HS-27A (cell line): ENCODE measurements around the gene KRTAP20-1.

Source experiments
- DNase-seq: peaks from one replicate; pipeline ENCODE4 v3.0.0-alpha.2; 2012; ENCODE audit warnings: low read depth, missing footprints

Gene KRTAP20-1, protein sequence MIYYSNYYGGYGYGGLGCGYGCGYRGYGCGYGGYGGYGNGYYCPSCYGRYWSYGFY

DNA sequence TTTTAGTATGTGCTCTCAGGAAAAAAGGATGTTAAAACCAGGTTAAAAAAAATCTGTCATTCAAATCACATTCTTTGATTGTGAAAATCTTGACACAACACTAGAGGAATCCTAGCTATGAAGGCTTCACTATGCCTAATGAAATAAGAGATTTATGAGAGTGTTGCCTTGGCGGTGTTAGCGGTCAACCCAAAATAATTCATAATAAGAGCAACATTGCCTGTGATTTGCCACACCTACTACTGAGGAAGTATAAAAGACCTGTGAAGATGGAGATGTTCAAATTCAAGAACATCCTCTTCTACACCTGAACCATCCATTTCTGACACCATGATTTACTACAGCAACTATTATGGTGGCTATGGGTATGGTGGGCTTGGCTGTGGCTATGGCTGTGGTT lies at the start of gene KRTAP20-1:
KRTAP20-1 (plus strand) TSS at position 301 of the 400 bp plus-strand sequence; CDS start at position 331, 30 bp downstream.
- no peak for DNase-seq

DNA sequence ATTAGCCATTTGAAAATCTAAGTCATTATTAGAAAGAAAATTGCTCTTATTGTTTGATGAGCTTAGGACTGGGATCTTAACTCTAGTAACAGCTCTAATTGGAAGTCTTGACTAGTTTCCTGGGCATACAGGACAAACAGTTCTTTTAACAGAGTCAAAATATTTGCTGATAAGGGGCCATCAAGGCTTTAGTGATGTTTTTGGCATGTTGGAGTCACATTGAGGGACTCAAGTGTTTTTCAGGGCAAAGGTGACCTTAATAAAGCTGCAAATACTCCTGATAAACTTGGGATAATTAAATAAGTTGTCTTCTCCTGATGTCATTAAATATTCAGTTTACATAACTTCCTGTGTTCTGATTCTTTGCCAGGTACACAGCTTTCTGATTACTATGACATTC lies 48.6 kb upstream of the KRTAP20-1 start:
- DNase-seq = no peak

DNA sequence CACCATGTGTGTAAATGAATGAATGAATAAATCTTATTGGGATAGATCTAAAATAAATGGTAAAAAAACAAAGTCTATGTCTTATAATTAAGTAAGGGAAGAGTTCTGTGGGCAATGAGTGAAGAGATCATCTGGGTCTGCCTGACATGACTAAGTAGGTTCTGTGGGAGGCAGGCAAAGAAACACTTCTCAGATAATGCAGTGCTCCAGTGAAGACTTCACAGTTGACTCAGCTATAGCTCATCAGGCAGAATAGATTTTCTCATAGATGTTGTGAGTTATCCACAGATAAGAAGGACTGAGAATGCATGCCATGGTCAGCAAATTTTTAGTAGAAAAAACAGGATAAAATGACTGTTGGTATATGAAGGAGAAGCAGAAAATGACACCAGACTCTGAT lies 38.5 kb upstream of the KRTAP20-1 start:
- no peak for DNase-seq

DNA sequence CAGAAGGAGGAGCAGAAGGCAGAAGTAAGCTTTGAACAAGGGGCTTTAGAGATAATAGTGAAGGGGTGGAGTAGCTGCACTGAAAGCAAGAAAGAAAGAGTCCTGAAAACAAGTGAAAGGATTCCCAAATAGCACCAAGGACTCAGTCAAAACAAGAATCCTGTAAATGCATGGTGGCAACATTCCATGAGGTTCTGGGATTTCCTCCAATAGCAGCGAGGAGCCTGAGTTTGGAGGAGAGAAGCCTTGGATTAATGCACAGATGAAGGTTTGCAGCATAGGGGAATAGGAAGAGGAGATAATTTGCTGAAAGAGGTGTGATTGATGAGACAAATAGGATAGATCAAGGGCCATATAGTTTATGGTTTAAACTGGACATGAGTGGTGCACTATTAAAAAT lies 36.9 kb upstream of the KRTAP20-1 start:
- no peak for DNase-seq

DNA sequence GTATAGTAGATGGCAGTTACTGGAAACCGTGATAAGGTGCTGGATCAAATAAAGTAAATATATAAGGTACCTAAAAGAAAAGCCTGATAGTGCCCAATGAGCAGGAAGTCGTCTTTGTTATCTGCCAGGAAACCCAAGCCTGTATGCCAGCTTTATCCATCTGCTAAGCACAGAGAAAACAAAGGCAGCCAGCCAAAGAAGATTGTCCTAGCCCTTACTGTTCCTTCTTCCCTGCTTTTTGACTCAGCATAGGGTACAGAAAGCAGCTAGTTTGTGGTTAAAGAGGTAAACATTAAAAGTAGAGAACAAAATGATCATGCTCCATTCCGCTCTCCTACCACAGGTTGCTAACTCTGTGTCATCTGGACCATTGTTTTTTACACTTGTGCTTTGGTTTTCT lies 36.1 kb upstream of the KRTAP20-1 start:
- DNase-seq = no peak

DNA sequence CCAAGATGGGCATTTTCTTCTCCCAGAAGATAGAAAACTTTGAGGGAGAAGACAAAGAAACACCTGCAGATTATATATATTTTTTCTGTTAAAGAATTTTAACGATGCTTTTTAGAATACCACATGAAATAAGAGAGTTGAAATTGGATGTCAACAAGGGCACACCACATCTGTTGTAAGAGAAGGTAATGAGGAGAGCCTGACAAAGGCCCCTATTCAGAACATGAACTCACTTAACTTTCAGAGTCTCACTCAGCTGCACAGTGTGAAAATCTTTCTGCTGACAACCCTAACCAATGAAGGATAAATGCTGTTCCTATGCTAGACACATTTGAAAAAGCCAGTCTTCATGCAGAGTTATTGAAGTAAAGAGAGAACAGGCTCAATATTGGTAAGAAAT lies 33.4 kb upstream of the KRTAP20-1 start:
- DNase-seq = no peak

DNA sequence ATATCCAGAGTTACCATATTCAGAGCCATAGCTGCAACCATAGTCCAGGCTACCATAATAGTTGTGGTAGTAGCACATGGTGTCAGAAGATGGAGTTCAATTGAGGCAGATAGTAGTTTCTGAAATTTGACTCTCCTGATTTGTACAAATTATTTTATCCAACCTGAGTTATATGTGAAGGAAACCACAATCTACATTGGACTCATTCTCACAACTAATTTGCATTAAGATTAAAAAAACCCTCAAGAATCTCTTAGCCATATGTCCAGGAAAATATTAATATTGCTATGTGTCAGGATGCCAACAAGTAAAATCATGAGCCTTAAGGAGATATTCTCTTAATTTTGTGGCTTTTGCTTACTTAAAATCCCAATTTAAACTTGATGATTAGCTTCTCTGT lies 25.9 kb upstream of the KRTAP20-1 start, which contains the start of gene KRTAP22-2:
KRTAP22-2 (minus strand) TSS at position 101 of the 400 bp plus-strand sequence.
- DNase-seq = no peak

DNA sequence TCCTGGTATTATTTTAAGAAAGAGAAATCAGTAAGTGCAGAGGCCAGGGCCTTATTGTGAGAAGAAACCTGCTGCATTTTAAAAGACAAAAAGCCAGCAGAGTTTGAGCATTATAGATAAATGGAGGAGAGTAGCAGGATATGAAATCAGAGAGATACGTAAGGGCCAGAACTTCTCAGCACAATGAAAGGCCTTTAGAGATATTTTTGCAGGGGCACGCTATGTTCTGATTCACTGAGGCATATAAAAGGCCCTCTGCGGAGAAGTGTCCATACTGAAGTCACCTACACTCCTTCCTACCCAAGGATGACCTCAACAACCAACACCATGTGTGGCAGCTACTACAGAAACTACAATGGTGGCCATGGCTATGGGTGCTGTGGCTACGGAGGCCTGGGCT lies 24.1 kb upstream of the KRTAP20-1 start, which contains the start of gene KRTAP6-3:
KRTAP6-3 (plus strand) TSS at position 301 of the 400 bp plus-strand sequence; CDS start at position 307, 6 bp downstream.
- DNase-seq = no peak

DNA sequence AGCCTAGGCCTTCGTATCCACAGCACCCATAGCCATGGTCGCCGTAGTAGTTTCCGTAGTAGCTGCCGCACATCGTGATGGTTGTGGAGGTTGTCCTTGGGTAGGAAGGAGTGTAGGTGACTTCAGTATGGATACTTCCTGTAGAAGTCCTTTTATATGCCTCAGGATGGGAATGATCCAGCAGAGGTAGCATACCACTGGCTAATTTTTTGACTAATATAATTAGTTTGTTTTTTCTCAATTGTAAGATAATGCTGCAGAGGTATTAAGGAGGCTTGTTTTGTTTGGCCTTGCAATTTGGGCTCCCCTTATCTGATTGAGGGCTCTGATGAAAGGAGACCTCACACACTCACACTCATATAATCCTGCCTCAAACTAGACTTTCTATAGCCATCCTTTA lies 17.4 kb upstream of the KRTAP20-1 start, which contains the start of gene KRTAP6-2:
KRTAP6-2 (minus strand) TSS at position 101 of the 400 bp plus-strand sequence; CDS start at position 73, 28 bp downstream.
- DNase-seq = no peak

DNA sequence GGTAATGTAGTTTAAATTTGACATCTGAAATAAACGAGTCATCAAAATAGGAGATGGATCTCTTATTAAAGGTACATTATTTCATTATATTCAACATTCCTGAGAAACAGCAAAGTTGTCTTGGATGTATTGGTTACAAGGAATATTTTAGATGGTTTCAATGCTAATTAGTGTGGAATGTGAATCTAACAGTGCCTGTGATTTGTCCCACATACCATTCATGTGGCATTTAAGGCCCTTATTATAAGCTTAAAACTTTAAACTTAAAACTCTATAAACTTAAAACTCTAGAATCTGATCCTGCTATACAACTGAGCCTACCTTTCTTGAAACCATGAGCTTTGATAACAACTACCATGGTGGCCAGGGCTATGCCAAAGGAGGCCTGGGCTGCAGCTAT lies 15.4 kb upstream of the KRTAP20-1 start, which contains the start of gene KRTAP22-1:
KRTAP22-1 (plus strand) TSS at position 301 of the 400 bp plus-strand sequence.
- DNase-seq = no peak

DNA sequence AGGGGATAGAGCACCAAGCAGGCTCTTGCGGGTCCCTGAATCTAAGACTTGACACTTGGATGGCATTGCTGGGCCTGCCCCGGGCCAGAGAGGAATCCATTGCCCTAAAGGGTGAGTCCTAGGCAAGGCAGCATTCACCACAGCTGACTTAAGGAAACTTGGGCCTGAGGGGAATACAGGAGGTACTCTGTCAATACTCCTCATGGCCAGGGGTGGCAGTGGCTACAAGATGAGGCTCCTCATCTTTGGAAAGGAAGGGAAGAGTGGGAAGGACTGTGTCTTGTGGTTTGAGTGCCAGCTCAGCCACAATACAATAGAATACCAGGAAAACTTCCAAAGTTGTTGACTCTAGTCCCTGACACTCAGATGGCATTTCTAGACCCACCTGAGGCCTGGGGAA lies 10.3 kb upstream of the KRTAP20-1 start:
- DNase-seq = no peak

DNA sequence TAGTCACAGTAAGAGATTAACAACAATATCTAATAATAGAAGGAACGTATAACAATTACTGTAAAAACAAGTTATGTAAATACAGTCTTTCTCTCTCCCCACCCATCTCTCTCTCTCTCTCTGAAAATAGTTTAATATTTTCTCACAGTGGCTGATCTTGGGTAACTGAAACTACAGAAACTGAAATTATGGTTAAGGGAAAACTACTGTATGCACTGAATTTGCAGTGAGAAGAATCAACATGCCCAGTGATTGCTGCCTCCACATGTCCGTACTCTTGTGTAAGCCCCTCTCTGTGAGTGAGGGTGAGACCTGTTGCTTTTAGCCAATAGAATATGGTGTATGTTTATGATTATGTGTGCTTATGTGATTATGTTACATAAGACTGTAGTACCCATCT lies 4.1 kb upstream of the KRTAP20-1 start:
- DNase-seq = no peak

DNA sequence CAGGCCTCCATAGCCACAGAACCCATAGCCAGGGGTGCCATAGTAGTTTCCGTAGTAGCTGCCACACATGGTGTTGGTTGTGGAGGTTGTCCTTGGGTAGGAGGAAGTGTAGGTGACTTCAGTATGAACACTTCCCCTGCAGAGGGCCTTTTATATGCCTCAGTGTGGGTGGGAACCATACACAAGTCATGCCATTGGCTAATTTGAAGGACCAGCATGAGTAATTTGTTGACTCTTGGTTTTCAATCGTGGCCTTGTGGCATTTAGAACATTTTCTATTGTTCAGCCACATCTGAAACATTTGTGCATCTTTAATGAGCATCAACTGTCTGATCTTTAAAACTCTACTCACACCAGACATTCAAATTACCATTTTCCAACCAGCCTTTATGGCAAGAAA lies 2.4 kb upstream of the KRTAP20-1 start, which contains the start of gene KRTAP6-1:
KRTAP6-1 (minus strand) TSS at position 95 of the 400 bp plus-strand sequence; CDS start at position 69, 26 bp downstream.
- DNase-seq = no peak

DNA sequence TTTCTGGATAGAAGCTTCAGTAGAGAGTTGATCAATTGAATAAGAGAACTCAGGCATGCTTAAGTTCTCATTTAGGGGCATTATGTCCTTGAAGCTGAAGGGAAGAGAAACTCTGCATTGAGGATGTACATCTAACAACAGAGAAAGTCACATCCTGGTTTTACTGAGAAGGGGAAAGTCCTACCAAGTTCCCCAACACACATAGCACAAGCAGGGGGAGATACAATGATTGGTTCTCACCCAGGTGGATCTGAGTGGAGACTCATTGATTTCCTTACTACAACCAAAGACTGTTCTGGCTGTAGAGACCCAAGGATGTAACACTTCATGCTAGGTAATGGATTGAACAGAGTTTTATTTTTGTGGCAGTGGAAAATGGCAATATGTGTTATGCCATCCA lies 1.0 kb upstream of the KRTAP20-1 start:
- DNase-seq = no peak

DNA sequence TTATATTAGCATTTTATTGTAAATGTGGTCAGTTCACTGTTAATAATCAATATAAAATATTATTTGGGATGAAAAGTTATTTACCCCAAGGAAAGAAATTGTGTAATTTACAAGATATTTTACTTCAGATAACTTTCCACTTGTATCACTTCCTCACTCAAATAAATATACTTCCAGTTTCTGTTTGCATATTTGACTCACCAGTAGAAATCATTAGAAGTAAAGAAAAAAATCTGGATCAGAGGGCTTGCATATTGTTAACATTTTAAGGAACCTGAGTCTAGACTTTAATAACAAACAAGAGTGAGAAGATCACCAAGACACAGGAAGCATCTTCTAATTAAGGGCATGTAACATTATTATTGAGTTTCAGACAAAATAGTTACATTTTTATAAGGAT lies 3.9 kb downstream of the KRTAP20-1 start:
- DNase-seq = no peak

DNA sequence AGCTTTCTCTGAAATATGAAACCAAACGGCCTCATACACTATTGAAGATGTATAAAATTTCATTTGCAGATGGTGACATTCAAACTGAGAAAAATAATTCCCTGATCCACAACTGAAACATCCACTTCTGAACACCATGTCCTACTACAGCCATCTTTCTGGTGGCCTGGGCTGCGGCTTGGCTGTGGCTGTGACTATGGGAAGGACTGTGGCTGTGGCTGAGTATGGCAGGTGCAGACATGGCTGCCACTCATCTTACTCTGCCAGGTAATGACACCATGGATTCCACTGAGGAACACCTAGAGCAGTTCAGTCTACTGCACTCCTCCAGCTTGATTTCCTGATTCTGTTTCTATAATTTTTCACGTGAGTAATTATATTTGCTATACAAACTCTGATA lies 4.3 kb downstream of the KRTAP20-1 start, which contains the start of gene KRTAP20-4:
KRTAP20-4 (plus strand) TSS at position 106 of the 400 bp plus-strand sequence.
- DNase-seq = no peak

DNA sequence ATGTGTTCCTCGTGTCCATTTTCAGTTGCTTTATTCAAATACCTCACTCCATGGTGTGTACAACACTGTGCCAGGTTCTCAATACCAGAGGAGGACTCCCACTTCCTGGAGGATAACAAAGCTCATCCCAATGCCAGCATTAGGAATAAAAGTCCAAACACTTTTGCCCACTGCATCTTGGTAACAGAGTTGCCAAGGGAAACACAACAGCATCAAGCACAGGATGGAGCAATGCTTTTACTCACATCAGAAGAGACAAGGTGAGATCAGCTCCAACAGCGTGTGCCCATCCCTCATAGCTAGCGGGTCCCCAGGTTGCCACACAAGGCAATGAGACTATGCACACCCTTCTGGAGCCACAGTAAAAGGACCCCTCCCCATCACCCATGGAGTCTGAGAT lies 7.1 kb downstream of the KRTAP20-1 start:
- no peak for DNase-seq

DNA sequence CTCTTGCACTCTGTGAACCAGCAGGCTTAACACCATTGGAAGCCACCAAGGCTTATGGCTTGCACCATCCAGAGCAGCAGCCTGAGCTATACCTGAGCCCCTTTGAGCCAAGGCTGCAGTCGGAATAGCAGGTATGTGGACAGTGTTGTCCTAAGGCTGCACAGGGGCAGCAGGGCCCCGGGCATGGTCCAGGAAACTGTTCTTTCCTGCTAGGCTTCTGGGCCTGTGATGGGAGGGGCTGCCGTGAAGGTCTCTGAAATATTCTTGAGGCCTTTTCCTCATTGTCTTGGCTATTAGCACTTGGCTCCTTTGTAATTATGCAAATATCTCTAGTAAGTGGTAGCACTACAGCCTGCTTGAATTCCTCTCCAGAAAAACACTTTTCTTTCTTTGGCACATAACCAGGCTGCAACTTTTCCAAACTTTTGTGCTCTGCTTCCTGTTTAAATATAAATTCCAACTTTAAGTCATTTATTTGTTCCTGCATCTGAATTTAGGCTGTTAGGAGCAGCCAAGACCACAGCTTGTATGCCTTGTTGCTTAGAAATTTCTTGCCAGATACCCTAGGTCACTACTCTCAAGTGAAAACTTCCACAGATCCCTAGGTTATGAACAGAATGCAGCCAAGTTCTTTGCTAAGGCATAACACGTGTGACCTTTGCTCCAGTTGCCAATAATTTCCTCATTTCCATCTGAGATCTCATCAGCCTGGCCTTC lies 9.4 kb downstream of the KRTAP20-1 start:
- no peak for DNase-seq

DNA sequence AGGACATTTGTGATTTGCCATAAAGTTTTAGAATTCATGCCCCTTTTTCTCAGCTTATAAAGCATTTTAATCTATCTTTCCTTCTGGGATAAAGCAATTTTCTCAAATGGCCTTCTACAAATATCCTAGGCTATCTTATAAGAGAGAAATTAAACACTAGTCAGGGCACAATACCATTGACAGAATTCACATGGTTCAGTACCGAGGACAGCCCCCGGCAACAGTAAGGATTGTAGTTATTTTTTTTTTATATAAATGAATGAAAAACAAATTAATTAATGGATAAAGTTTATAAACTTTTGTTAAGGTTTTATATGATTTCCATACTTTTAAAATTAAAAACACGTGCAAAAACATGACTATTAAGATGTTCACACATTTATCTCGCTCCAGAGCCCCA lies 11.9 kb downstream of the KRTAP20-1 start:
- DNase-seq = no peak

DNA sequence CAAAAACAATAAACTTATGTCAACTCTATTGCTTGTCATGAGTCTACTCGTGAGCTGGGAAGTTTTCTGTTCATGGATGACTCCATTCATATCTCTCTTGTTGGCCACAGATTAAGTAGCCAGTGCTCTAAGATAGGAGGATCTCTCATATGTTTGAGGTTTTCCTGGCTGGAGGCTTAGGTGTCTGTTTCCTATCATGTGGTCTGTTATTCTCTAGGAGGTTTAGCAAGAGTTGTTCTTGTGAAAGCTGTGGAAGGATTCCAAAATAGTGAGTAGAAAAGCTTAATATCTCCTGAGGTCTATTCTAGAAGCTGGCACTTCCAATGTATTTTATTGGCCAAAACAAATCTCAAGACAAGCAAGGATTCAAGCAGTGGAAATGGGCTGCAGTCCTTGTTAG lies 13.0 kb downstream of the KRTAP20-1 start:
- DNase-seq = no peak

DNA sequence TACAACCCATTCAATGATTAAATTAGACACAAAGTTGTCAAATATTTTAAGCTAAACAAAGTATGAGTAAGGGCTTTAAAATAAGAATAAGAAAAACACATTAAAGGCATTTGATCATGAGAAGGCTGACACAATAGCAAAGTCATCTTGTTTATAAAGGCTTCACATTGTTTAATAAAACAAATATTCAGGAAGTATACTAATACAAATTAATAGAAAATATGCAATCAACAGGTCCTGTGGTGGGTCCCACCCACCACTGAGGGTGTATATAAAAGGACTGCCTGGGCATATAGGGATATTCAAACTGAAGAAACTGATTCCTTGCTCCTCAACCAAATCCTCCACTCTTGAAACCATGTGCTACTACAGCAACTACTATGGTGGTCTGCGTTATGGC lies 18.7 kb downstream of the KRTAP20-1 start, which contains the start of gene KRTAP20-2:
KRTAP20-2 (plus strand) TSS at position 301 of the 400 bp plus-strand sequence; CDS start at position 359, 58 bp downstream.
- no peak for DNase-seq

DNA sequence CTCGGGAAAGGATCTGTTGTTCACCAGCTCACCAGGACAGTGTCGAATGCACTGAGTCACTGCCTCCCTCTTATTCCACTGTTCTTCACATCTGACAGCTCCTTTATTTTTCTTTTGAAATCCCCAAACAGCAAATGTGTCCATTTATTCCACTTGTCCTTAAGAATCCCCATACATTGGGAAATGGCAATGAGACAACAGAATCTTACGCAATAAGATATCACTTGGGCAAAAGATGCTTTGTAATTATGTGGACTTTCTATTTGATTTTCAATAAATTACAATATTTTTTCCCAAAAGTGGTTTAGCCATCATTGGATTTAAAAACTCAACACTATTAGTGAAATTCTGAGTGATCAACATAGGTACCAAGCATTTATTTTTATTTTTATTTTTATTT lies 22.5 kb downstream of the KRTAP20-1 start:
- DNase-seq = no peak

DNA sequence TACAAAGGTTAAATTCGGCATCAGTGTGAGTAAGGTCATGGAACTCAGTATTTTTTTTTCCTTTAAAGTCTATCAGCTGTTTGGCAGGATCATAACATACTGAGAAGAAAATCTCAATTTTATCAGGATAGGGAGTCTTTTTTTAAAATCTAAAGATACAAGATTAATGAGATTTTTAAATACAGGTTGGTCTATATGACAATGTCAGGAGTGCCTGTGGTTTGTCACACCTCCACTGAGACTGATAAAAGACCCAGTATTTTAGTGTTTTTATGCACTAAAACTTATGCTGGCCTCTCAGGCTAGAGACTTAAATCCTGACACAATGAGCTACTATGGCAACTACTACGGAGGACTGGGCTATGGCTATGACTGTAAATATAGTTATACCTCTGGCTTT lies 26.3 kb downstream of the KRTAP20-1 start, which contains the start of gene KRTAP20-3:
KRTAP20-3 (plus strand) TSS at position 301 of the 400 bp plus-strand sequence.
- DNase-seq = no peak
